Mucosa of stomach (tissue), 1 donor: ENCODE results near the gene FPR3.

Source experiments
- H3K27me3 ChIP-seq: one replicate; pipeline ENCODE4 v1.7.0; 2013; ENCODE audit warnings: mild to moderate bottlenecking, low read length; ENCODE audit not compliant: control insufficient read depth, insufficient read depth
- H3K36me3 ChIP-seq: one replicate; pipeline ENCODE4 v1.7.0; 2013; ENCODE audit warnings: low read length; ENCODE audit not compliant: control insufficient read depth, insufficient read depth
- H3K4me1 ChIP-seq: one replicate; pipeline ENCODE4 v1.7.0; 2013; ENCODE audit warnings: mild to moderate bottlenecking, low read length; ENCODE audit not compliant: control insufficient read depth, insufficient read depth
- H3K4me3 ChIP-seq: one replicate; pipeline ENCODE4 v1.7.0; 2013; ENCODE audit warnings: low read length
- H3K9ac ChIP-seq: one replicate; pipeline ENCODE4 v1.7.0; 2013; ENCODE audit warnings: mild to moderate bottlenecking, low read length, moderate library complexity
- H3K9me3 ChIP-seq: one replicate; pipeline ENCODE4 v1.7.0; 2013; ENCODE audit warnings: mild to moderate bottlenecking, low read length, moderate library complexity; ENCODE audit not compliant: control insufficient read depth
- donor health status: Pancreatic carcinoma.

Gene FPR3, protein sequence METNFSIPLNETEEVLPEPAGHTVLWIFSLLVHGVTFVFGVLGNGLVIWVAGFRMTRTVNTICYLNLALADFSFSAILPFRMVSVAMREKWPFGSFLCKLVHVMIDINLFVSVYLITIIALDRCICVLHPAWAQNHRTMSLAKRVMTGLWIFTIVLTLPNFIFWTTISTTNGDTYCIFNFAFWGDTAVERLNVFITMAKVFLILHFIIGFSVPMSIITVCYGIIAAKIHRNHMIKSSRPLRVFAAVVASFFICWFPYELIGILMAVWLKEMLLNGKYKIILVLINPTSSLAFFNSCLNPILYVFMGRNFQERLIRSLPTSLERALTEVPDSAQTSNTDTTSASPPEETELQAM

DNA sequence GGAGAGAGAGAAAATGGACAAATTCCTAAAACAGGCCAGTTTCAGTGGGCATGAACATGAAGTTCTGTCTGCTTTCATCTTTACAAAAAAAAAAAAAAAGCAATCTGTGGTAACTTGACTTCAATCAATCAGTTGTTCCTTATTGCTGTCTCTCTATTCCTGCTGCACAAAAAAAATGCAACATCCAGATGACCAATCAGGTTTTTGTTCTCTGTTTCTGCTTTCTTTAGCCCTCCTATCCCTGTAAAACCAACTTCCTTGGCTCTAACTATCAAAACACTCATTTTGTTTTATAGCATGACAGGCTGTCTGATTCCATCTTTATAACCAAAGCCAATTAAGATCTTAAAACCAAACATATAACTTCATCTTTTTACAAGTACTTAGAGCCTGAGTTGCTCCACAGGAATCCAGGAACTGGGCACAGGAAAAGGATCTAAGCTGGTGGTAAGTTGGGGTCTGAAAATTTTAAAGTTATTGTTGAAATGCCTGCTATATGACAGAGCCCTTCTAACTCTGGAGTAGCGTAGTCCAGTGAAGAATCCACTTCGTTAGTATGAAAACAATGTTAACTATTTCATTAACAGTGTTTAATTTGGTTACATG is at the start of gene FPR3:
FPR3 (plus strand) TSS at position 273 of the 606 bp plus-strand sequence. CDS start 28,592 bp downstream, outside the sequence.
- Histone ChIP-seq H3K4me1 (peaks cover 6% of the 10 kb centered on the region), H3K9ac (no peak within 1 kb of the TSS), H3K4me3 (no peak within 1 kb of the TSS), H3K27me3 (no peaks in the 10 kb centered on the region), H3K36me3 (no peaks in the 10 kb centered on the region), H3K9me3 (no peaks in the 10 kb centered on the region)

DNA sequence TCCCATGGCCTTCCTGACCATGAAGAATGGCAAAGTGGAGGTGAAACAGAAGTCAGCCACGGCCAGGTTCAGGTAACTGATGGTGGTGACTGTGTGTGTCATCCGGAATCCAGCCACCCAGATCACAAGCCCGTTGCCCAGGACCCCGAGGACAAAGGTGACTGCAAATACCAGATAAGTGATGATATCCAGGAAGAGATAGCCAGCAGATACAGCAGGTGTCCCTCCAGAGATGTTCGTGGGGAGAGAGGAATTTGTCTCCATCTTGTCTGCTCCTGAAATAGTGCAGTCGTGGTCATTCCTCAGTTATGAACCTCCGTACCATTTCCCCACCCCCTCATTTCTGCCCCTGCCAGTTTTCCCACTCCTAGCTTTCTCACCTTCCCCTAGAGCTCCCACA is 48.2 kb upstream of the FPR3 start:
- Histone ChIP-seq H3K36me3 (no peaks in the 10 kb centered on the region), H3K4me3 (no peak overlapping the region), H3K9me3 (no peaks in the 10 kb centered on the region), H3K4me1 (no peaks in the 10 kb centered on the region), H3K27me3 (no peaks in the 10 kb centered on the region), H3K9ac (no peak overlapping the region)

DNA sequence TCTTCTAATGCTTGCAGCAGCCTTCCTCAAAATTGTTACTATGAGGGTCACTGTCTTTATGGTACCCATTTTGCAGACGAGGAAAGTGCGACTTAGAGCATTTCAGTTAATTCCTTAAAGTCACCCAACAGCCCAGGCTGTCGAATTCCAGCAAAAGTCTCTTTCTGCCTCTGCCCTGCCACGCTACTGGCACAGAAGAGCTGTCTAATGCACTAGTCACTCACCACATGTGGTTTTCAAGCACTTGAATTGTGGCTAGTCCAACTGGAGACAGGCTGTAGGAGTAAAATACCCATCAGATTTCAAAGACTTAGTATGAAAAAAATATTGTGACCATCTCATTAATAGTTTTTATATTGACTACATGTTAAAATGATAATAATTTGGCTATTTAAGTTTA is 45.0 kb upstream of the FPR3 start:
- Histone ChIP-seq H3K9ac (no peak overlapping the region), H3K27me3 (no peaks in the 10 kb centered on the region), H3K9me3 (no peaks in the 10 kb centered on the region), H3K36me3 (no peaks in the 10 kb centered on the region), H3K4me3 (no peak overlapping the region), H3K4me1 (no peaks in the 10 kb centered on the region)

DNA sequence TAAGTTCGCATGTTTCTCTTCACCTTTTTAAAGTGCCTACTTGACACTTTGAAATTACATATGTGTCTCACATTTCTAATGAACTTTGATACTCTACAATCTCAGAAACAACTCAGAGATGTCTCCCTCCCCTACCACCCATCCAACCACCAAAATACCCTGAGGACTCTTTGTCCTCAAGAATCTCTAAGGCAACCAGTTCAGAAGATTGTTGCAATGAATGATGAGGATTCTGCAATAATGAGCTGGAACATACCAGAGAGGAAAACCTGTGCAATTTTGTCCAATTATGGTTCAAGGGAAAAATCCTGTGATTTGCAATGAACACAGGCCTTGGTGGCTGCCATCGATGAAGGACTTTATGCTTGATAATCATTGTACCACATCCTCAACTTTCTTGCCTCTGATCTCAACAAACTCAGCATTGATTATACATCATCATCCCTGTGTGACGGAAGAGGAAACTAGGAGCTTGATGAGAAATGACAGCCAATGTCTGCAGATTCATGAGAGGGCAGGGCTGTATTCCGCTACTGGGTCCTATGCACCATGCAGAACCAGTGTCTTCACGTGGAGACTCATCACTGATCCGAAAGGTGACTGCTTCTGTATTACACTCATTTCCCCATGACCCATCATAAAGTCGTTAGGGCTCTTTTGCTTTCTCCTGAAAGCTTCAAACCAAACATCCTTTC is 44.4 kb upstream of the FPR3 start:
- Histone ChIP-seq H3K4me3 (no peak overlapping the region), H3K9ac (no peak overlapping the region), H3K9me3 (no peaks in the 10 kb centered on the region), H3K4me1 (no peaks in the 10 kb centered on the region), H3K36me3 (no peaks in the 10 kb centered on the region), H3K27me3 (no peaks in the 10 kb centered on the region)

DNA sequence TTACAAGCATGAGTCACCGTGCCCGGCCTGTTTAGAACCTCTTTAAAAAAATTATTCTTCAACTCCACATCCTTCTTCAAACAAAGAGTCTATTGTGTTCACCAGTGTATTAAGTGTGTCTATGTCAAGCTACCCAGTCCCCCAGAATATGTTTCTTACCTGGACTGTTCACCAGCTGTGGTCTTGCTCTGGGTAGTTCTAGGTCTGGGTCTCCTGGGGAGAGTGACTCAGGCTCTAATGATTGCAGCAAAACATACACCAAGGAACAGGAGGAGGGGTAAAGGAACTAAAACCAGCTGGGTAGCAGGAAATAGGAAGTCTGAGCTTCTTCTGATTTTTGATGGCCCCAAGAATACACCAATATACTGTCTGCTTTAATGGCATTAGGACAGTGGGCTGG is 43.3 kb upstream of the FPR3 start, which contains the start of gene FPR1:
FPR1 (minus strand) TSS at position 224 of the 400 bp plus-strand sequence. CDS start 4,884 bp downstream, outside the sequence.
- Histone ChIP-seq H3K9ac (no peak within 1 kb of the TSS), H3K9me3 (no peaks in the 10 kb centered on the region), H3K4me3 (no peak within 1 kb of the TSS), H3K36me3 (no peaks in the 10 kb centered on the region), H3K27me3 (no peaks in the 10 kb centered on the region), H3K4me1 (no peaks in the 10 kb centered on the region)

DNA sequence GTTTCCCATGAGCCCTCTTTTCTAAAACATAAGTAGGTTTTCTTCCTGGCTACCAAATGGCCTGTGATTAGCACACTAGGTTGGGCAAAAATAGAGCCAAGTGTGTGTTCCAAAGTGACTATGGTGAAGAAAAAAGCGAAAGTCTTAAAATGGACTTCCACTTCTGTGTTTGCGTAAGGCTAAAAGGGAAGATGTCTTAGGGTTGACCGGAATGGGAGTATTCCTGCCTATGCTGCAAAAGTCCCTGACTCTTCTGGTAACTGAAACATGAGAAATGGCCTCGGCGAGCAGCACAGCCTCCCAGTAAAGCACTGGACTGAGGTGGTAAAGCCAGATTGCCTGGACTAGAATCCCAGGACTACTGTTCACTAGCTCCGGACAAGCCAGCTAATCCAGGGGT is 40.8 kb upstream of the FPR3 start:
- H3K9ac ChIP-seq, result no peak overlapping the region
- no peak overlapping the region for H3K4me3 ChIP-seq
- no peaks in the 10 kb centered on the region for H3K4me1 ChIP-seq
- no peaks in the 10 kb centered on the region for H3K36me3 ChIP-seq
- no peaks in the 10 kb centered on the region for H3K27me3 ChIP-seq
- H3K9me3 ChIP-seq, result no peaks in the 10 kb centered on the region

DNA sequence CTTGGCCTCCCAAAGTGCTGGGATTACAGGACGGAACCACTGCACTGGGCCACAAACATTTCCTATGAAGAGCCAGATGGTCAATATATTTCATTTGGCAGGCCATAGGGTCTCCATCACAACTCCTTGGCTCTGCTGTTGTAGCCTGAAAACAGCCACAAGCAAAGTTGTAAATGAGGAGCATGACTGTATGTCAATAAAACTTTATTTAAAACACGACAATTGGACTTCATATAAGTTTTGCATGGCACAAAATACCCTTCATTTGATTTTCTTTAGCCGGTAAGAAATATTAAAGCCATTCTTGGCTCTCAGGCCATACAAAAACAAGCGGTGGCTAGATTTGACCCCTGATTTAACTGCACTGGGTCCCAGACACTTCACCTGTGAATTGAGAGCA is 40.2 kb upstream of the FPR3 start:
- H3K36me3 ChIP-seq, result no peaks in the 10 kb centered on the region
- H3K9me3 ChIP-seq, result no peaks in the 10 kb centered on the region
- no peak overlapping the region for H3K9ac ChIP-seq
- no peaks in the 10 kb centered on the region for H3K27me3 ChIP-seq
- H3K4me1 ChIP-seq, result no peaks in the 10 kb centered on the region
- H3K4me3 ChIP-seq, result no peak overlapping the region

DNA sequence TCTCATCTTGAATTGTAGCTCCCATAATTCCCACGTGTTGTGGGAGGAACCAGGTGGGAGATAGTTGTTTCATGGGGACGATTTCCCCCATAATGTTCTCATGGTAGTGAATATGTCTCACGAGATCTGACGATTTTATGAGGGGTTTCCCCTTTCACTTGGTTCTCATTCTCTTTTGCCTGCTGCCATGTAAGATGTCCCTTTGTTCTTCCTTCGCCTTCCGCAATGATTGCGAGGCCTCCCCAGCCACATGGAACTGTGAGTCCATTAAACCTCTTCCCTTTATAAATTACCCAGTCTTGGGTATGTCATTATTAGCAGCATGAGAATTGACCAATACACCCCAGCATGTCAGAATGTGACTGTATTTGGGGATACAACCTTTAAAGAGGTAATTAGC is 39.4 kb upstream of the FPR3 start:
- no peak overlapping the region for H3K9ac ChIP-seq
- H3K4me1 ChIP-seq, result no peaks in the 10 kb centered on the region
- no peaks in the 10 kb centered on the region for H3K36me3 ChIP-seq
- no peak overlapping the region for H3K4me3 ChIP-seq
- H3K9me3 ChIP-seq, result no peaks in the 10 kb centered on the region
- H3K27me3 ChIP-seq, result no peaks in the 10 kb centered on the region

DNA sequence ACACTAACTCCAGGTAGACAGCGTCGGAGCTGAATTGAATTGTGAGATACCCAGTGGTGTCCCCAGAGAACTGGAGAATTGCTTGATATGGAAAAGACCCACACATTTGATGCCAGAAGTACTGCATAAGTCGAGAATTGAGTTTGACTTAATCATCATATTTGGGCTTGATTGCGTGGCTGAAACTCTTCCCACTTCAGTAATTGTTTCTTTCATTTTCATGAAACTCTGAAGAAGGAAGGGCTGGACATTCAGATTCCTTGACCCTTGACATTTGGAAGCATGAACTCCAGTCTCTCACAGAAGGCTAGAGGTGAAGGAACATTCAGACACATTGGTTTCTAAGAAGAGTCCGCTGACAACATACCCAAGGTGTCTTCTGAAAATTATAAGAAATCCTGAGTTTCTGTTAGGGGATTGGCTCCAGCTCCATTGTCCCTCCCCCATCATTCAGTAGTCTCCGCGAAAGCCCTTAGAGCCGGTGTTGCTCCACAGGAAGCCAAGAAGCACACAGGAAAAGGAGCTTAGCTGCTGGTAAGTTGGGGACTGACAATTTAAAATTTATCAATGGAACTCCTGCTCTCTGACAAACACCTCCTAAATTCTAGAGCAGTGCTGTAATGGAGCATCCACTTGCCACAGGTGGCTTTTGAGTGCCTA is 34.1 kb upstream of the FPR3 start, which contains the start of gene FPR2:
FPR2 (plus strand) TSS at position 484 of the 660 bp plus-strand sequence. CDS start 7,479 bp downstream, outside the sequence.
- H3K9me3 ChIP-seq, result no peaks in the 10 kb centered on the region
- H3K4me3 ChIP-seq, result no peak within 1 kb of the TSS
- no peaks in the 10 kb centered on the region for H3K27me3 ChIP-seq
- no peak within 1 kb of the TSS for H3K9ac ChIP-seq
- no peaks in the 10 kb centered on the region for H3K36me3 ChIP-seq
- no peaks in the 10 kb centered on the region for H3K4me1 ChIP-seq

DNA sequence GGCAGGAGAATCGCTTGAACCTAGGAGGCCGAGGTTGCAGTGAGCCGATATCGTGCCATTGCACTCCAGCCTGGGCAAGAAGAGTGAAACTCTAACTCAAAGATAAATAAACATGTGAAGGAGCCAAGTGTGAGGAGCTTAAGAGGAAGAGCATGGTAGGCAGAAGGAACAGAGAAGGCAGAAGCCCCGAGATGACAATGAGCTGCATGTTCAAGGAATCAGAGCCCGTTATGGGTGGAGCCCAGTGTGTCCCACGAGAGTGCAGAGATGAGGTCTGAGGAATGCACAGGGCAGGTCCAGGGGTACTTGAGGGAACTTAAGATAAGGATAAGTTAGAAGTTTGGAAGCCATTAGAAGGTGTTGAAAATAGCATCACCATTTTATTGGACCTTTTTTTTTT is 33.3 kb upstream of the FPR3 start:
- Histone ChIP-seq H3K4me1 (no peaks in the 10 kb centered on the region), H3K36me3 (no peaks in the 10 kb centered on the region), H3K27me3 (no peaks in the 10 kb centered on the region), H3K4me3 (no peak overlapping the region), H3K9ac (no peak overlapping the region), H3K9me3 (no peaks in the 10 kb centered on the region)

DNA sequence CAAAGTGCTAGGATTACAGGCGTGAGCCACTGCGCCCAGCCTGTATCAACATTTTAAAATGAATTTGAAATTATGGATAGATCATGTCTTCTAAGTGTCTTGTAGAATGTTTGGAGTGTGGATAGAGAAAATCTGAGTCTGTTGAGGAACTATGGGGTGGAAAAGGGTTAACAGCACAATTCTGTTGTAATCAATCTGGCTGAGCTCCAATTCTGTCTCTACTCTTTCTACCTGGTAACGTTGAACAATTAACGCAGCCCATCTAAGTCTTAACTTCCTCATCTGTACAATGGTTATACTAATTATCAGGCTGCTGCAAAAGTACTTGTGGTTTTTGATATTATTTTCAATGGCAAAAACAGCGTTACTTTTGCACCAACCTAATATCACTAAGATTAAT is 29.9 kb upstream of the FPR3 start:
- Histone ChIP-seq H3K9me3 (no peaks in the 10 kb centered on the region), H3K4me1 (no peaks in the 10 kb centered on the region), H3K27me3 (no peaks in the 10 kb centered on the region), H3K4me3 (no peak overlapping the region), H3K9ac (no peak overlapping the region), H3K36me3 (no peaks in the 10 kb centered on the region)

DNA sequence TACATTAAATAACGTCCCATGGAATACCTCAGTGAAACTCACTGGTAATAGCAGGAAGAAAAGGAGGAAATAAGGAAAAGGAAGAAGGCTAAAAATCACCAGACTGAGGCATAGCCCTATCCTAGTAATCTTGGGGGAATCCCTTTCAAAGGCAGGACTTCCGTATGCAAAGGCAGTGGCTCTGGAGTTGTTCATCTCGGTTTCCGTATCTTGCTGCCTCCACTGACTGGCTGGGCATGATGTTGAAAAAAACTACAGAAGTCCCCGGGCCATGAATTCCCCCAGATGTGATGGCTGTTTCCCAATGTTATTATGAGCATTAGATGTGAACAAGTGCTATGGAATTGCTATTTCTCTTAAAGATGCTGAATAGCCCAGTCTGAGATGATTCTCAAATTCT is 28.5 kb upstream of the FPR3 start:
- H3K4me1 ChIP-seq, result no peaks in the 10 kb centered on the region
- H3K9me3 ChIP-seq, result no peaks in the 10 kb centered on the region
- no peaks in the 10 kb centered on the region for H3K27me3 ChIP-seq
- no peaks in the 10 kb centered on the region for H3K36me3 ChIP-seq
- H3K9ac ChIP-seq, result no peak overlapping the region
- no peak overlapping the region for H3K4me3 ChIP-seq
